Measurements from ENCODE around the gene MAGED2. TPM values are rescaled to one million over a fixed set of nuclear protein-coding genes. Genes with fewer than 3 reads are reported as not detected.

The MAGED2 gene
- total and polyA plus RNA-seq, 2 donors (not counting 3 experiments of a cell fraction or from before 2014, with no cell fraction given): 241 to 309 TPM

GRCh38 chrX:54794795-54795194 lies 12.8 kb upstream of the MAGED2 start:
- Histone ChIP-seq H3K79me2 (ENCODE audit: control insufficient read depth, insufficient read depth, low read length) (no peaks in the 10 kb centered on the region), H3K4me2 (ENCODE audit: insufficient read depth, low read length) (no peak overlapping the region), H3K9me1 (replicated peaks; ENCODE audit: control insufficient read depth, extremely low read depth, insufficient read depth, low read length) (no peaks in the 10 kb centered on the region), H3K4me3 (replicated peaks in 1 of 3; ENCODE audit: insufficient read depth in 1 of 3, low read depth in 1 of 3, low read length in 3 of 3) (no peak overlapping the region), H3K9me3 (replicated peaks; ENCODE audit: control insufficient read depth, insufficient read depth, low read length) (no peaks in the 10 kb centered on the region), H3K27me3 (ENCODE audit: control insufficient read depth in 2 of 2, insufficient read depth in 2 of 2, low read length in 2 of 2) (peaks cover 0 to 15% of the 10 kb centered on the region in 2 experiments), H3K36me3 (ENCODE audit: control insufficient read depth in 2 of 2, extremely low read depth in 1 of 2, insufficient read depth in 2 of 2, low read length in 2 of 2) (no peaks in the 10 kb centered on the region), H3K27ac (ENCODE audit: insufficient read depth, low read depth, low read length) (no peak overlapping the region), H3K9ac (replicated peaks; ENCODE audit: extremely low read depth, insufficient read depth, low read length) (no peak overlapping the region), H4K20me1 (replicated peaks; ENCODE audit: control insufficient read depth, extremely low read depth, insufficient read depth, low read length) (no peaks in the 10 kb centered on the region), H2AFZ (ENCODE audit: low read depth, low read length) (no peak overlapping the region), H3K4me1 (ENCODE audit: control insufficient read depth, extremely low read depth, insufficient read depth, low read length) (no peaks in the 10 kb centered on the region)
- BruUV-seq (replicated peaks): no TSS peak
- dilution Hi-C loops (cut with MboI; ENCODE audit: extremely low pct_ligation_motif_present, low sequenced_read_pairs) (no loop called here), intact Hi-C loops (cut with micrococcal nuclease) (no loop called here)
- ChIA-PET POLR2A (no interaction called here), CTCF (no interaction called here)
- no peak for FAIRE-seq
- TF ChIP-seq CTCF (IDR thresholded peaks at IDR 0.05; ENCODE audit: extremely low read depth in 1 of 2, insufficient read depth in 1 of 2, low read depth in 1 of 2, low read length in 2 of 2) (no peak), EZH2 (IDR thresholded peaks at IDR 0.05; ENCODE audit: borderline replicate concordance, low read depth, low read length, severe bottlenecking) (no peak), JUN (IDR thresholded peaks at IDR 0.05; ENCODE audit: borderline replicate concordance, insufficient read depth, insufficient read length, low read depth) (no peak), MYC (IDR thresholded peaks at IDR 0.05; ENCODE audit: low read depth, low read length) (no peak), MAX (IDR thresholded peaks at IDR 0.05; ENCODE audit: insufficient read depth, insufficient read length) (no peak), FOS (IDR thresholded peaks at IDR 0.05; ENCODE audit: borderline replicate concordance, insufficient read depth, low read length) (no peak), GATA2 (IDR thresholded peaks at IDR 0.05; ENCODE audit: insufficient read depth, insufficient read length, low read depth, low read length) (no peak), POLR2AphosphoS5 (IDR thresholded peaks at IDR 0.05; ENCODE audit: insufficient read depth, low read depth, low read length) (no peak), POLR2A (IDR thresholded peaks at IDR 0.05; ENCODE audit: low read depth, low read length) (no peak)
- no peak for DNase-seq (ENCODE audit: low read depth, low spot score)
